ENCODE results near the gene ATP13A5. TPM values are rescaled to one million over a fixed set of nuclear protein-coding genes. Genes with fewer than 3 reads are reported as not detected.

The ATP13A5 gene
- total RNA-seq, 2 experiments from 2014 or later, result not detected

DNA sequence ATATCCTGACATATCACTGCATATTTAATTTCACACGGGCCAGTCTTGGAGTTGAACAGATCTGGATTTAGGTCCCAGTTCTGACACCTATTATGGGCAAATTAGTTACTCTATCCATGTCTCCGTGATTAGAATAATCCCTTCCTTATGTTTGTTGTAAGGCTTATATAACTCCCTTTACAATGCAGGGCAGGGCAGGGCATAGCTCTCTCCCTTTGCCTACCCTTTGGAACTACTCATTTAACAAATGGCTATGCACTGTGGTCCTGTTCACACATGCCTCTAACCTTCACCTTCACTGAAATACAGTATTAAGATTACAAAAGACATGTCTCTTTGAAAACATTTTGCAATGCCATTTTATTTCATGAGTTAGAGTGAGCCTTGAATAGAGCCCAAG, 24.8 kb upstream of the ATP13A5 start:
- H3K4me1 ChIP-seq (ENCODE audit: insufficient read depth, low read length, poor library complexity, severe bottlenecking), result no peaks in the 10 kb centered on the region
- no peaks in the 10 kb centered on the region for H3K9me2 ChIP-seq (ENCODE audit: insufficient read depth, low read length)
- TF ChIP-seq CTCF (conservative IDR thresholded peaks at IDR 0.05; ENCODE audit: low read length) (no peak), EZH2phosphoT487 (IDR thresholded peaks at IDR 0.05; ENCODE audit: borderline replicate concordance, low read depth, low read length) (no peak)
- BruUV-seq (replicated peaks), result no TSS peak
- DNase-seq (ENCODE audit: low spot score), result no peak
- no peaks in the 10 kb centered on the region for H3K36me3 ChIP-seq (ENCODE audit: insufficient read depth, low read length)
- POLR2A ChIA-PET, result no interaction called here
- no peak overlapping the region for H3K4me3 ChIP-seq (ENCODE audit: low read depth, low read length, poor library complexity, severe bottlenecking)
- no peaks in the 10 kb centered on the region for H3K9me3 ChIP-seq (ENCODE audit: low read length)
- no peaks in the 10 kb centered on the region for H4K20me1 ChIP-seq (ENCODE audit: insufficient read depth, low read length)
- CTCF ChIA-PET (ENCODE audit: unreplicated experiment), result no interaction called here
- no peak overlapping the region for H3K27ac ChIP-seq (ENCODE audit: low read depth, low read length, poor library complexity, severe bottlenecking)
- intact Hi-C loops (cut with micrococcal nuclease; ENCODE audit: unreplicated experiment), result no loop called here
- H3K79me2 ChIP-seq (ENCODE audit: insufficient read depth, low read depth, low read length), result no peaks in the 10 kb centered on the region
- H3K4me2 ChIP-seq (ENCODE audit: low read length), result no peak overlapping the region
- H2AFZ ChIP-seq (ENCODE audit: low read length), result no peak overlapping the region

DNA sequence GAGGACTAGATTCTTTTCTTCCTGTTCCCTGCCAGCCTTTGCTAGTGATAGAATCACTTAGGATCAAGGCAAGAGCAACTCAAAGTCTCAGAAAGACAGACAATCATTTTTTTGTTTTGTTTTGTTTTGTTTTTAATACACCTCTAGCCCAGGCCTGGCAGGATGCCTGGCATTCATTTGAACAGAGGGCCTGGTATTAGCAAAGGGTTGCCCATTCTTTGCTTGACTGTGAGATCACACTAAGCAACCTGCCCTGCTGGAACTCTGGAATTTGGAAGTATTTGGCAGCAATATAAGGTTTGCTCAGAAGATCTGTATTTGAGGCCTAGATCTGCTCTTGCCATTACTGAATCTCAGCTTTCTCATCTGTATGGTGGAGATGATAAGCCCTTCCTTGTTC, 21.8 kb upstream of the ATP13A5 start:
- no peaks in the 10 kb centered on the region for H4K20me1 ChIP-seq (ENCODE audit: insufficient read depth, low read length)
- ChIA-PET CTCF (ENCODE audit: unreplicated experiment) (no interaction called here), POLR2A (no interaction called here)
- no TSS peak for BruUV-seq (replicated peaks)
- H3K79me2 ChIP-seq (ENCODE audit: insufficient read depth, low read depth, low read length), result no peaks in the 10 kb centered on the region
- no peaks in the 10 kb centered on the region for H3K4me1 ChIP-seq (ENCODE audit: insufficient read depth, low read length, poor library complexity, severe bottlenecking)
- no peak overlapping the region for H3K4me2 ChIP-seq (ENCODE audit: low read length)
- H3K27ac ChIP-seq (ENCODE audit: low read depth, low read length, poor library complexity, severe bottlenecking), result no peak overlapping the region
- no peaks in the 10 kb centered on the region for H3K9me3 ChIP-seq (ENCODE audit: low read length)
- no peak for DNase-seq (ENCODE audit: low spot score)
- no peaks in the 10 kb centered on the region for H3K36me3 ChIP-seq (ENCODE audit: insufficient read depth, low read length)
- intact Hi-C loops (cut with micrococcal nuclease; ENCODE audit: unreplicated experiment), result no loop called here
- H2AFZ ChIP-seq (ENCODE audit: low read length), result no peak overlapping the region
- no peaks in the 10 kb centered on the region for H3K9me2 ChIP-seq (ENCODE audit: insufficient read depth, low read length)
- TF ChIP-seq CTCF (conservative IDR thresholded peaks at IDR 0.05; ENCODE audit: low read length), result no peak
- TF ChIP-seq EZH2phosphoT487 (IDR thresholded peaks at IDR 0.05; ENCODE audit: borderline replicate concordance, low read depth, low read length), result no peak
- H3K4me3 ChIP-seq (ENCODE audit: low read depth, low read length, poor library complexity, severe bottlenecking), result no peak overlapping the region

- ChIA-PET CTCF (ENCODE audit: unreplicated experiment) (no interaction called here), POLR2A (no interaction called here)
- Histone ChIP-seq H3K79me2 (ENCODE audit: insufficient read depth, low read depth, low read length) (no peaks in the 10 kb centered on the region), H3K36me3 (ENCODE audit: insufficient read depth, low read length) (no peaks in the 10 kb centered on the region), H3K4me2 (ENCODE audit: low read length) (no peak overlapping the region), H3K27ac (ENCODE audit: low read depth, low read length, poor library complexity, severe bottlenecking) (no peak overlapping the region), H4K20me1 (ENCODE audit: insufficient read depth, low read length) (no peaks in the 10 kb centered on the region), H2AFZ (ENCODE audit: low read length) (no peak overlapping the region), H3K9me2 (ENCODE audit: insufficient read depth, low read length) (no peaks in the 10 kb centered on the region), H3K4me3 (ENCODE audit: low read depth, low read length, poor library complexity, severe bottlenecking) (no peak overlapping the region), H3K9me3 (ENCODE audit: low read length) (no peaks in the 10 kb centered on the region), H3K4me1 (ENCODE audit: insufficient read depth, low read length, poor library complexity, severe bottlenecking) (no peaks in the 10 kb centered on the region)
- DNase-seq (ENCODE audit: low spot score), result no peak
- TF ChIP-seq CTCF (conservative IDR thresholded peaks at IDR 0.05; ENCODE audit: low read length), result no peak
- no peak for TF ChIP-seq EZH2phosphoT487 (IDR thresholded peaks at IDR 0.05; ENCODE audit: borderline replicate concordance, low read depth, low read length)
- no TSS peak for BruUV-seq (replicated peaks)
- intact Hi-C loops (cut with micrococcal nuclease; ENCODE audit: unreplicated experiment), result no loop called here
Measured at GRCh38 chr3:193396451-193397244, 18.1 kb upstream of the ATP13A5 start.
